H9 (cell line): ENCODE data around the gene UPK3A. TPM values are rescaled to one million over a fixed set of nuclear protein-coding genes. Genes with fewer than 3 reads are reported as not detected.

Experiments
- DNase-seq: peaks from one replicate; pipeline ENCODE4 v3.0.0-alpha.2; 2017
- H2AFZ ChIP-seq: one replicate; pipeline ENCODE4 v1.6.1; 2013; ENCODE audit warnings: mild to moderate bottlenecking, low read length, control low read depth, moderate library complexity
- H2AK5ac ChIP-seq: 2 replicates; pipeline ENCODE4 v1.6.1; 2013; ENCODE audit warnings: low read length, control low read depth, mixed read lengths; ENCODE audit not compliant: insufficient read length
- H2BK120ac ChIP-seq: one replicate; pipeline ENCODE4 v1.6.1; 2013; ENCODE audit warnings: low read depth, mild to moderate bottlenecking, low read length, control low read depth, inconsistent platforms; ENCODE audit not compliant: poor library complexity, severe bottlenecking
- H2BK12ac ChIP-seq: 2 replicates; pipeline ENCODE4 v1.6.1; 2013; ENCODE audit warnings: low read length, control low read depth, mixed read lengths, low read depth; ENCODE audit not compliant: insufficient read length
- H2BK15ac ChIP-seq: 2 replicates; pipeline ENCODE4 v1.6.1; 2013; ENCODE audit warnings: low read depth, low read length, control low read depth
- H2BK20ac ChIP-seq: one replicate; pipeline ENCODE4 v1.6.1; 2013; ENCODE audit warnings: low read depth, mild to moderate bottlenecking, low read length, control low read depth, inconsistent platforms; ENCODE audit not compliant: poor library complexity, severe bottlenecking
- H2BK5ac ChIP-seq: 2 replicates; pipeline ENCODE4 v1.6.1; 2013; ENCODE audit warnings: low read length, control low read depth, mixed read lengths; ENCODE audit not compliant: insufficient read length
- H3K14ac ChIP-seq: 2 replicates; pipeline ENCODE4 v1.6.1; 2013; ENCODE audit warnings: low read length, control low read depth; ENCODE audit not compliant: insufficient read depth
- H3K18ac ChIP-seq: 2 replicates; pipeline ENCODE4 v1.6.1; 2013; ENCODE audit warnings: low read depth, mild to moderate bottlenecking, mixed read lengths, low read length, control low read depth; ENCODE audit not compliant: insufficient read length
- H3K23ac ChIP-seq: 2 replicates; pipeline ENCODE4 v1.6.1; 2013; ENCODE audit warnings: low read length, control low read depth, mixed read lengths, low read depth; ENCODE audit not compliant: insufficient read length
- H3K23me2 ChIP-seq: 2 replicates; pipeline ENCODE4 v1.6.1; 2013; ENCODE audit warnings: low read depth, mild to moderate bottlenecking, mixed read lengths, low read length, control low read depth; ENCODE audit not compliant: insufficient read length, poor library complexity, severe bottlenecking
- H3K27ac ChIP-seq: 2 replicates; pipeline ENCODE4 v1.5.1; 2013; ENCODE audit warnings: low read length, control low read depth, mixed read lengths, low read depth; ENCODE audit not compliant: insufficient read length
- H3K27me3 ChIP-seq: 2 replicates; pipeline ENCODE4 v1.6.1; 2013; ENCODE audit warnings: low read length, control low read depth, inconsistent platforms; ENCODE audit not compliant: insufficient read depth
- H3K4ac ChIP-seq: 2 replicates; pipeline ENCODE4 v1.6.1; 2013; ENCODE audit warnings: low read depth, mild to moderate bottlenecking, control low read depth, inconsistent platforms, low read length, moderate library complexity
- H3K4me1 ChIP-seq: 2 replicates; pipeline ENCODE4 v1.6.1; 2013; ENCODE audit warnings: low read length, control low read depth, inconsistent platforms; ENCODE audit not compliant: insufficient read depth
- H3K4me2 ChIP-seq: 2 replicates; pipeline ENCODE4 v1.6.1; 2013; ENCODE audit warnings: low read length, control low read depth, mixed read lengths; ENCODE audit not compliant: insufficient read length, insufficient read depth
- H3K56ac ChIP-seq: 2 replicates; pipeline ENCODE4 v1.6.1; 2013; ENCODE audit warnings: low read depth, mild to moderate bottlenecking, mixed read lengths, low read length, control low read depth; ENCODE audit not compliant: insufficient read length
- H3K79me1 ChIP-seq: 2 replicates; pipeline ENCODE4 v1.6.1; 2013; ENCODE audit warnings: low read depth, mild to moderate bottlenecking, moderate library complexity, low read length, control low read depth, inconsistent platforms; ENCODE audit not compliant: insufficient read depth, poor library complexity, severe bottlenecking
- H3K79me2 ChIP-seq: 2 replicates; pipeline ENCODE4 v1.6.1; 2013; ENCODE audit warnings: low read length, control low read depth, inconsistent platforms; ENCODE audit not compliant: insufficient read depth
- H3K9ac ChIP-seq: 2 replicates; pipeline ENCODE4 v1.6.1; 2013; ENCODE audit warnings: low read length, control low read depth, mixed read lengths; ENCODE audit not compliant: insufficient read length; ENCODE audit errors: extremely low read depth
- H3K9me3 ChIP-seq: one replicate; pipeline ENCODE4 v1.6.1; 2013; ENCODE audit warnings: low read depth, low read length, inconsistent platforms; ENCODE audit not compliant: control insufficient read depth
- H3T11ph ChIP-seq: one replicate; pipeline ENCODE4 v1.6.1; 2013; ENCODE audit warnings: mild to moderate bottlenecking, low read length, control low read depth, inconsistent platforms
- H4K20me1 ChIP-seq: one replicate; pipeline ENCODE4 v1.6.1; 2013; ENCODE audit not compliant: control insufficient read depth, insufficient read length, insufficient read depth
- H4K5ac ChIP-seq: 2 replicates; pipeline ENCODE4 v1.6.1; 2013; ENCODE audit warnings: low read depth, mild to moderate bottlenecking, mixed read lengths, low read length, control low read depth; ENCODE audit not compliant: insufficient read length
- H4K8ac ChIP-seq: replicated peaks from 2 replicates; pipeline ENCODE4 v1.6.1; 2013; ENCODE audit warnings: low read length, control low read depth, mixed read lengths, low read depth; ENCODE audit not compliant: insufficient read length
- H4K91ac ChIP-seq: 2 replicates; pipeline ENCODE4 v1.6.1; 2013; ENCODE audit warnings: low read depth, mild to moderate bottlenecking, moderate library complexity, mixed read lengths, low read length, control low read depth; ENCODE audit not compliant: insufficient read length
- H3K27ac Mint-ChIP-seq, 3 experiments: 2 replicates in 2 of 3; 3 replicates in 1 of 3; pipeline ENCODE4 v1.8.0; 2020 to 2021; ENCODE audit warnings: mixed read lengths in 3 of 3, mild to moderate bottlenecking in 1 of 3, moderate library complexity in 1 of 3
- H3K27me3 Mint-ChIP-seq: 2 replicates; pipeline ENCODE4 v1.8.0; 2021; ENCODE audit warnings: low read depth, mild to moderate bottlenecking, moderate library complexity, mixed read lengths
- H3K36me3 Mint-ChIP-seq, 3 experiments: 2 replicates in 2 of 3; 3 replicates in 1 of 3; pipeline ENCODE4 v1.8.0; 2020 to 2021; ENCODE audit warnings: low read depth in 3 of 3, mixed read lengths in 3 of 3; ENCODE audit not compliant: insufficient read depth in 1 of 3
- H3K4me1 Mint-ChIP-seq, 2 experiments: 2 replicates each; pipeline ENCODE4 v1.8.0; 2020; ENCODE audit warnings: mixed read lengths in 2 of 2
- H3K4me3 Mint-ChIP-seq, 2 experiments: 2 replicates in 1 of 2; 3 replicates in 1 of 2; pipeline ENCODE4 v1.8.0; 2020 to 2021; ENCODE audit warnings: mild to moderate bottlenecking in 2 of 2, mixed read lengths in 2 of 2, moderate library complexity in 1 of 2
- H3K9me3 Mint-ChIP-seq, 2 experiments: 2 replicates in 1 of 2; 3 replicates in 1 of 2; pipeline ENCODE4 v1.8.0; 2020; ENCODE audit warnings: mild to moderate bottlenecking in 2 of 2, mixed read lengths in 2 of 2, moderate library complexity in 1 of 2
- WGBS: extraction: QIAGEN DNeasy Blood & Tissue Kit; methylation state at CpG from one replicate; pipeline ENCODE4 v1.1.7; 2013; ENCODE audit warnings: missing lambda C conversion rate, low lambda C conversion rate, mixed read lengths; ENCODE audit not compliant: insufficient read length; ENCODE audit errors: extremely low coverage; 5-methylcytosine and 5-hydroxymethylcytosine counted together
- total RNA-seq: library from RNA; stranded (reverse); gene quantifications from 2 replicates; pipeline ENCODE4 v1.2.1, GENCODE V29; 2021
- TF ChIP-seq, protein P1 (sequence below): fragments of 200-600 bp; sonication (generic); conservative IDR thresholded peaks from 3 replicates; pipeline ENCODE4 v1.8.0; 2021; ENCODE audit warnings: antibody characterized with exemption, mild to moderate bottlenecking

Gene UPK3A
- total RNA-seq, 1 experiment from 2014 or later, result not detected

DNA sequence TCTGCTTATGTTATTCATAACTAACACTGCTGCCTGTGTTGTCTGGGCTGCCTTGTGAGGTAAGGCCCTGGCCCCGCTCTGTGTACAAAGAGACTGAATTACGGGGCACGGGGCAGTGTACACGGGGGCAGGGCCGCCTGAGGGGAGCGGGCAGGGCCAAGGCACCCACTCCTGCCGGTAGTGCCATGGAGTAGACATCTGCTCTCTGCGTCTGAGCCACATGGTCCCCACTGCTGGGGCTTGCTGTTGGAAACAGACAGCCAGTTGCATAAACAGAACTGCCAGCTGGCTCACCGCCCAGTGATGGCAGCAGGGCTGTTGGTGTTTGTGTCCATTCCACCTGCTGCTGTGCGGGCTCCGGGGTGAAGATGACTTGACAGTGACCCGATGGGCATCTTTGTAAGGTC is 44.8 kb downstream of the UPK3A start:
- DNase-seq, result no peak

More for the DNA sequence above, 44.8 kb downstream of the UPK3A start:
- Histone ChIP-seq H4K91ac (no peak overlapping the region), H3K4me2 (no peak overlapping the region), H3K4me1 (no peaks in the 10 kb centered on the region), H3K27me3 (no peaks in the 10 kb centered on the region), H4K5ac (no peak overlapping the region), H2AK5ac (no peak overlapping the region), H4K20me1 (no peaks in the 10 kb centered on the region), H2BK12ac (no peak overlapping the region), H3K18ac (no peak overlapping the region), H3K79me2 (no peaks in the 10 kb centered on the region), H2BK20ac (no peak overlapping the region), H2AFZ (no peak overlapping the region), H3K23me2 (no peaks in the 10 kb centered on the region), H3K56ac (no peak overlapping the region), H3T11ph (no peak overlapping the region), H3K9ac (no peak overlapping the region), H2BK5ac (no peak overlapping the region), H3K23ac (no peak overlapping the region), H4K8ac (no peak overlapping the region), H3K9me3 (no peaks in the 10 kb centered on the region), H3K14ac (no peak overlapping the region), H3K27ac (no peak overlapping the region), H3K4ac (no peak overlapping the region), H3K79me1 (no peaks in the 10 kb centered on the region), H2BK15ac (no peak overlapping the region), H2BK120ac (no peak overlapping the region)
- no peaks in the 10 kb centered on the region for H3K4me1 Mint-ChIP-seq
- H3K36me3 Mint-ChIP-seq, result peaks cover 12 to 70% (median 61%) of the 10 kb centered on the region in 3 experiments; a peak in 6 of 7 replicates
- H3K4me3 Mint-ChIP-seq, result no peak overlapping the region
- H3K9me3 Mint-ChIP-seq, result no peaks in the 10 kb centered on the region
- no CpG with 5 or more reads among the region's 12 CpGs for WGBS
- H3K27me3 Mint-ChIP-seq, result no peaks in the 10 kb centered on the region
- TF ChIP-seq, protein P1, sequence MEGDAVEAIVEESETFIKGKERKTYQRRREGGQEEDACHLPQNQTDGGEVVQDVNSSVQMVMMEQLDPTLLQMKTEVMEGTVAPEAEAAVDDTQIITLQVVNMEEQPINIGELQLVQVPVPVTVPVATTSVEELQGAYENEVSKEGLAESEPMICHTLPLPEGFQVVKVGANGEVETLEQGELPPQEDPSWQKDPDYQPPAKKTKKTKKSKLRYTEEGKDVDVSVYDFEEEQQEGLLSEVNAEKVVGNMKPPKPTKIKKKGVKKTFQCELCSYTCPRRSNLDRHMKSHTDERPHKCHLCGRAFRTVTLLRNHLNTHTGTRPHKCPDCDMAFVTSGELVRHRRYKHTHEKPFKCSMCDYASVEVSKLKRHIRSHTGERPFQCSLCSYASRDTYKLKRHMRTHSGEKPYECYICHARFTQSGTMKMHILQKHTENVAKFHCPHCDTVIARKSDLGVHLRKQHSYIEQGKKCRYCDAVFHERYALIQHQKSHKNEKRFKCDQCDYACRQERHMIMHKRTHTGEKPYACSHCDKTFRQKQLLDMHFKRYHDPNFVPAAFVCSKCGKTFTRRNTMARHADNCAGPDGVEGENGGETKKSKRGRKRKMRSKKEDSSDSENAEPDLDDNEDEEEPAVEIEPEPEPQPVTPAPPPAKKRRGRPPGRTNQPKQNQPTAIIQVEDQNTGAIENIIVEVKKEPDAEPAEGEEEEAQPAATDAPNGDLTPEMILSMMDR, result no peak
- H3K27ac Mint-ChIP-seq, result no peak overlapping the region
